Endothelial cell of umbilical vein (primary cell): Measurements from ENCODE around the gene OSGIN1. TPM values are rescaled to one million over a fixed set of nuclear protein-coding genes. Genes with fewer than 3 reads are reported as not detected.

Experiments used
- BruUV-seq: library from RNA; stranded (reverse); fragments of 400-500 nt; replicated peaks from 2 replicates; lab custom pipeline; 2021; lab: Mats Ljungman, UMichigan
- CTCF ChIA-PET: fragments of 300-600, 350-600 bp; sonication (Branson Sonifier 250); formaldehyde crosslinking; loops from one replicate; lab custom pipeline; 2021; ENCODE audit warnings: antibody characterized with exemption, inconsistent platforms; lab: Charles Lee
- POLR2A ChIA-PET: fragments of 300-600, 350-600 bp; sonication (Branson Sonifier 250); formaldehyde crosslinking; loops from one replicate; lab custom pipeline; 2021; ENCODE audit warnings: antibody characterized with exemption, inconsistent platforms; lab: Charles Lee
- DNase-seq: peaks from one replicate; pipeline ENCODE4 v3.0.0-alpha.2; 2011; ENCODE audit warnings: low read depth, low spot score
- FAIRE-seq: peaks from 2 replicates; lab custom pipeline; 2011; peaks lifted over from hg19 to GRCh38; lab: Jason Lieb, UNC
- H2AFZ ChIP-seq: 2 replicates; pipeline ENCODE4 v1.6.0; 2012; ENCODE audit warnings: low read depth, low read length, control low read depth, inconsistent platforms
- H3K27ac ChIP-seq: 2 replicates; pipeline ENCODE4 v1.5.1; 2011; ENCODE audit warnings: low read depth, mild to moderate bottlenecking, control low read depth, low read length, moderate library complexity; ENCODE audit not compliant: insufficient read depth
- H3K27me3 ChIP-seq, 2 experiments: 2 replicates each; pipeline versions ENCODE4 v1.6.0 to v1.6.1; 2011; ENCODE audit warnings: low read length in 2 of 2, mixed read lengths in 1 of 2; ENCODE audit not compliant: control insufficient read depth in 2 of 2, insufficient read depth in 2 of 2
- H3K36me3 ChIP-seq, 2 experiments: 2 replicates in 1 of 2; 3 replicates in 1 of 2; pipeline ENCODE4 v1.5.1; 2011; ENCODE audit warnings: low read length in 2 of 2, mild to moderate bottlenecking in 1 of 2, moderate library complexity in 1 of 2; ENCODE audit not compliant: control insufficient read depth in 2 of 2, insufficient read depth in 2 of 2; ENCODE audit errors: extremely low read depth in 1 of 2
- H3K4me1 ChIP-seq: 3 replicates; pipeline ENCODE4 v1.5.1; 2011; ENCODE audit warnings: mild to moderate bottlenecking, low read length; ENCODE audit not compliant: control insufficient read depth, insufficient read depth; ENCODE audit errors: extremely low read depth
- H3K4me2 ChIP-seq: 2 replicates; pipeline ENCODE4 v1.6.1; 2011; ENCODE audit warnings: low read length, control low read depth, mixed read lengths; ENCODE audit not compliant: insufficient read depth
- H3K4me3 ChIP-seq, 3 experiments: fragments of 200-600 bp in 1 of 3; sonication (generic), shearing (Covaris generic) in 1 of 3; replicated peaks in 1 of 3; 2 replicates each; pipeline ENCODE4 v1.5.1; 2011 to 2016; ENCODE audit warnings: control low read depth in 3 of 3, low read length in 3 of 3, mild to moderate bottlenecking in 2 of 3, inconsistent platforms in 1 of 3, low read depth in 1 of 3, moderate library complexity in 1 of 3; ENCODE audit not compliant: insufficient read depth in 1 of 3
- H3K79me2 ChIP-seq: 2 replicates; pipeline ENCODE4 v1.6.0; 2012; ENCODE audit warnings: low read length, inconsistent platforms; ENCODE audit not compliant: control insufficient read depth, insufficient read depth
- H3K9ac ChIP-seq: replicated peaks from 2 replicates; pipeline ENCODE3; 2011; ENCODE audit warnings: low read length, control low read depth; ENCODE audit not compliant: insufficient read depth; ENCODE audit errors: extremely low read depth
- H3K9me1 ChIP-seq: replicated peaks from 3 replicates; pipeline ENCODE4 v1.6.0; 2011; ENCODE audit warnings: mild to moderate bottlenecking, low read length; ENCODE audit not compliant: control insufficient read depth, insufficient read depth; ENCODE audit errors: extremely low read depth
- H3K9me3 ChIP-seq: replicated peaks from 2 replicates; pipeline ENCODE4 v1.5.1; 2012; ENCODE audit warnings: low read length, inconsistent platforms; ENCODE audit not compliant: control insufficient read depth, insufficient read depth
- H4K20me1 ChIP-seq: replicated peaks from 2 replicates; pipeline ENCODE3; 2011; ENCODE audit warnings: mild to moderate bottlenecking, low read length; ENCODE audit not compliant: control insufficient read depth, insufficient read depth; ENCODE audit errors: extremely low read depth
- CTCF ChIP-seq, 2 donors: IDR thresholded peaks; 1 replicate in 1 of 2; 2 replicates in 1 of 2; pipeline ENCODE4 v1.5.1; 2011; ENCODE audit warnings: low read length in 2 of 2, mild to moderate bottlenecking in 2 of 2, moderate library complexity in 2 of 2, control low read depth in 1 of 2, inconsistent platforms in 1 of 2, low read depth in 1 of 2; ENCODE audit not compliant: insufficient read depth in 1 of 2; ENCODE audit errors: extremely low read depth in 1 of 2
- EZH2 ChIP-seq: IDR thresholded peaks from 2 replicates; pipeline ENCODE4 v1.6.1; 2012; ENCODE audit warnings: borderline replicate concordance, low read depth, mild to moderate bottlenecking, moderate library complexity, low read length, inconsistent platforms; ENCODE audit not compliant: severe bottlenecking
- FOS ChIP-seq: IDR thresholded peaks from 2 replicates; pipeline ENCODE4 v1.6.1; 2011; ENCODE audit warnings: mild to moderate bottlenecking, low read length, moderate library complexity, borderline replicate concordance; ENCODE audit not compliant: insufficient read depth
- GATA2 ChIP-seq: IDR thresholded peaks from 2 replicates; pipeline ENCODE4 v1.7.0; 2011; ENCODE audit warnings: low read depth, mild to moderate bottlenecking, moderate library complexity, mixed read lengths, low read length; ENCODE audit not compliant: insufficient read length, insufficient read depth
- JUN ChIP-seq: IDR thresholded peaks from 2 replicates; pipeline ENCODE4 v1.6.1; 2011; ENCODE audit warnings: borderline replicate concordance, low read depth; ENCODE audit not compliant: insufficient read length, insufficient read depth
- MAX ChIP-seq: IDR thresholded peaks from 2 replicates; pipeline ENCODE4 v1.6.1; 2011; ENCODE audit not compliant: insufficient read depth, insufficient read length
- MYC ChIP-seq: IDR thresholded peaks from one replicate; pipeline ENCODE4 v1.6.1; 2011; ENCODE audit warnings: mild to moderate bottlenecking, low read depth, low read length
- POLR2A ChIP-seq: IDR thresholded peaks from 2 replicates; pipeline ENCODE4 v1.6.1; 2012; ENCODE audit warnings: low read depth, mild to moderate bottlenecking, control low read depth, low read length
- POLR2AphosphoS5 ChIP-seq: IDR thresholded peaks from 2 replicates; pipeline ENCODE4 v1.6.1; 2012; ENCODE audit warnings: low read depth, mild to moderate bottlenecking, control low read depth, low read length, moderate library complexity; ENCODE audit not compliant: insufficient read depth
- dilution Hi-C: fragments of 300-500 bp; cut with MboI; formaldehyde crosslinking; loops from one replicate; pipeline ENCODE4 v1.15.0; 2019; ENCODE audit warnings: low sequenced_read_pairs; ENCODE audit not compliant: extremely low pct_ligation_motif_present
- intact Hi-C: fragments of 100-400 bp; cut with micrococcal nuclease; formaldehyde crosslinking; loops from one replicate; pipeline ENCODE4 v1.10.0; 2022
- polyA plus RNA-seq, 4 experiments: library from polyadenylated mRNA; depleted of rRNA in 3 of 4; stranded (reverse) in 3 of 4; unstranded in 1 of 4; fragments of >200 nt; gene quantifications; 2 replicates each; pipeline versions ENCODE4 v1.2.1 to v1.2.3, GENCODE V29; 2011 to 2012; ENCODE audit warnings: missing spikeins in 1 of 4
- total RNA-seq: library from RNA; stranded (reverse); gene quantifications from 2 replicates; pipeline ENCODE4 v1.2.3, GENCODE V29; 2021

Gene OSGIN1
- total and polyA plus RNA-seq, 2 donors (not counting 3 experiments of a cell fraction or from before 2014, with no cell fraction given), result 9.2 to 11.0 TPM

GRCh38 chr16:83908798-83909197 lies 44.2 kb upstream of the OSGIN1 start:
- Histone ChIP-seq H3K79me2 (no peaks in the 10 kb centered on the region), H3K9ac (no peak overlapping the region), H3K9me3 (no peaks in the 10 kb centered on the region), H3K9me1 (no peaks in the 10 kb centered on the region), H3K4me3 (no peak overlapping the region), H2AFZ (no peak overlapping the region), H3K4me2 (no peak overlapping the region), H3K4me1 (no peaks in the 10 kb centered on the region), H4K20me1 (no peaks in the 10 kb centered on the region), H3K27ac (no peak overlapping the region), H3K36me3 (peaks cover 0 to 14% of the 10 kb centered on the region in 2 experiments), H3K27me3 (no peaks in the 10 kb centered on the region)
- FAIRE-seq (no peak), DNase-seq (no peak)
- POLR2A ChIA-PET, result no interaction called here
- dilution Hi-C loops (no loop called here), intact Hi-C loops (no loop called here)
- TF ChIP-seq MYC, result no peak
- TF ChIP-seq CTCF (IDR thresholded peaks at IDR 0.05; ENCODE audit: extremely low read depth in 1 of 2, insufficient read depth in 1 of 2, low read depth in 1 of 2, low read length in 2 of 2), result no peak
- no peak for TF ChIP-seq MAX
- no peak for TF ChIP-seq FOS
- TF ChIP-seq GATA2, result no peak
- no peak for TF ChIP-seq POLR2AphosphoS5
- TF ChIP-seq POLR2A, result no peak
- TF ChIP-seq EZH2, result no peak
- TF ChIP-seq JUN, result no peak
- CTCF ChIA-PET, result no interaction called here
- BruUV-seq, result no TSS peak
